Embryonic facial prominence (tissue), 1 donor: ENCODE measurements around the gene NIT2.
A peak's percentile ranks its signal among the peaks of the same experiment; 100 is the strongest.
"Not testable (repeated sequence)": the region's sequence is repeated elsewhere in the genome, so short reads cannot be mapped to it uniquely, and the experiment has no call there.

ENCODE experiments used
- DNase-seq: peaks from one replicate; pipeline ENCODE4 v3.0.0-alpha.2; 2016; ENCODE audit errors: extremely low spot score

The NIT2 gene, protein sequence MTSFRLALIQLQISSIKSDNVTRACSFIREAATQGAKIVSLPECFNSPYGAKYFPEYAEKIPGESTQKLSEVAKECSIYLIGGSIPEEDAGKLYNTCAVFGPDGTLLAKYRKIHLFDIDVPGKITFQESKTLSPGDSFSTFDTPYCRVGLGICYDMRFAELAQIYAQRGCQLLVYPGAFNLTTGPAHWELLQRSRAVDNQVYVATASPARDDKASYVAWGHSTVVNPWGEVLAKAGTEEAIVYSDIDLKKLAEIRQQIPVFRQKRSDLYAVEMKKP

DNA sequence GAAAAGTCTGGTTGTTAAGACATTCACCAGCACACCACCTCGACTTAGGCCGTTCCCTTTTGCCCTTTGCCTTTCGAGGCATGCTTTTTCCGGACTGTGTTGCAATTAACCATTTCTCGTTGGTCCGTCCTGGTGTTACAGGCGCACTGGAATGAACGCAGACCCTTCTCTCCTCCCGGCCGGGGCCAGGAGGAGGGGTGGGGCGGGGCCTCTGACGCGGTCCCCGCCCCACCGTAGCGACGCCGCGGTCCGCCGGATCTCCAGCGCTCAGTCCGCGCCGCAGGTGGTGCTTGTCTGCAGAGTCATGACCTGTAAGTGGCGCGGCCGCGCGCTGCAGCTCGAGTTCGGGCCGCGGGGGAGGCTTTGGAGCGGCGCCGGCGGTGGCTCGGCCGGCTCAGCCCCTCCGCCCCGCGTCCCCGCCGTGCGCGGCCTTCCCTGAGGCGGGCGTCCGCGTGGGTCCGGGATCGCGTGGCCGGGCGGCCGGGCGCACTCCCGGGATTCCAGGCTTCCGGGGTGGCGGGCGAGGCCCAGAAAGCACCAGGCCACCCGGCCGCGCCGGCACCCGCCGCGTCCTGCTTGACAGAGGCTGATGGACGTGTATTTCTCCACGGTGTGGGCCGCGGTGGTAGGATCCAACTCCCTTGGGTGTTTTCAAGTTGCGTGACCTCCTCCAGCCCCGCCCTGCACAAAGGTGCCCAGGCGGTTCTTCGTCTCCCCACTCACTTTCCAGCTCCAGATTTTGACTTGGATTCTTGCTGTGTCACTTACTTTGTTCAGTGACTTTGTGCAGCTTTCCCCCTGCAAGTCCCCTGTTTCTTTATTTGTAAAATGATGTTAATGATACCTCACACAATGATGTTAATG lies at the start of gene NIT2:
TSS of gene NIT2 (plus strand) at position 270 of the 864 bp plus-strand sequence. CDS start at position 305, 35 bp downstream.
- no peak for DNase-seq

DNA sequence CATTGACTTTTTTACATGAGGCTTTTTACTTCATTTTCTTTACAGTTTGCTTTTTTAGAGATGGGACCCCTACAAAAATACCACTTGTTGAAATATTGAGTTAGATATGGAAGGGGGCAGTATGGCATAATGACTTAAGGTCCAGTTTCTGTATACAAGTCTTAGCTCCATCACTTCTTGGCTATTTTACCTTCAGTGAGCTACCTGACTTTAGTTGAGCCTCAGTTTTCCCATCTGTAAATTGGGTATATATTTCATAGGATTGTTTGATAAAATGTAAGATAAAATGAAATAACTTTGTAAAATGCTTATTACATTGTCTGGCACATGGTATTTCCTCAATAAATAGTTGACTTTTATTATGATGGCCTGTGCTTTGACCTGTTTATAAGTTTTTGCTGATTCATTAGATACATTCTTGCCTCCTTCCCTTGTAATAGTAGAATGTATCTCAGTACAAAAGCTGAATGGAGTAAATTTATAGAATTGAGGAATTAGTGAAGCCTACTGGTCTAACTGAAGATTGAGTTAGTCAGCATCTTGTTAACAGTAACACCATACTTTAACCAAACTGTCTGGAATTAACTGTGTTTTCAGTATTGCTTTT lies 46.2 kb upstream of the NIT2 start:
- DNase-seq: no peak

DNA sequence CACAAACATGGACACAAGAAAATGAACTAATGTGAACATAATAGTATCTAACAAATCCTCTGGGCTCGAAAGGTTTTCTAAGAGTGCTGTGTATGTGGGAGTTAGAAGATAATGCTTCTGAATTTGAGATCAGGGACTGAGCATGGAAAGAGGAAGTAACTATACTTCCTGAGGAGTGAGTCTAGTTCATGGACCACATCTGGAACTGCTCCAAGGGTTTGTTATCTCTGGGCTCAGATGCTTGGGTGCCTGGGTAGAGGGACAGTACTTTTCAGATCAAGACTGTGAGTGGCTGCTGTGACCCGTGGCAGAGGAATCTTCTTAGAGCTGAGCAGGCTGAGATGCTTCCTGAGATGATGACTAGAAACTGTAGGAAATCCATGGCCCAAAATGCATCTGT lies 45.2 kb upstream of the NIT2 start:
- DNase-seq: no peak

DNA sequence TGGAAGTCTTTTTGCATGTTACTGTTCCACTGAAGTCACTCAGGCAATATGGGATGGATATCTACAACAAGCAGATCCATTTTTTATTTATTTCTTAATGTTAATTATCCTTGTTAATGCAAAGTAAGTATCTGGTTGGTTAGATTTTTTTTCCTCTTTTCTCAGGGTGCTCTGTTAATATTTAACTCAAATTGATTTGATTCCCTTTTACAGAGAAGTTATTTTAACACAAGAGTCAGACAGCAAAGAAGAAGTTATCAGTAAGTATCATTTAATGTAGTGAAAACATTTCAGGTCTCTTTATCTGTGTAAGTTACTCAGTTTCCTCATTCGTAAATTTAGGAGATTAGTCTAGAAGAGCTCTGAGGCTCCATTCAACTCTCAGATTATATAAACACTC lies 39.5 kb upstream of the NIT2 start:
- no peak for DNase-seq

DNA sequence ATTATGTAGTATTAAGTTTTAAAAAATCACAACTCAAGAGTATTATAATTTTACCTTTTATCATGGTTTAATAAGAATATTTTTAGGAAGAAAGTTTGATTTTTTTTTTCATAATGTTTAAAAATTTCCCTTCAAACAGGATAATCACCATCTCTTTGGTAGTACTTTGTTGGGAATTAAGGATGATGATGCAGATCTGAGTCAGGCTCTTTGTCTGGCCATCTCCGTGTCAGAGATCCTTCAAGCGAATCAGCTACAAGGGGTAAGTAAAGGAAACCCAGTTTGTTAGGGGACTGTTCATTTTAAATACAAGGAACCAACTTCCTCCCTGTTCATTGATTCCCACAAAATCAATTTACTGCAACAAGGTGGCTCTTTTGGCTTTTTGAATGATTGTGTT lies 36.8 kb upstream of the NIT2 start:
- no peak for DNase-seq

DNA sequence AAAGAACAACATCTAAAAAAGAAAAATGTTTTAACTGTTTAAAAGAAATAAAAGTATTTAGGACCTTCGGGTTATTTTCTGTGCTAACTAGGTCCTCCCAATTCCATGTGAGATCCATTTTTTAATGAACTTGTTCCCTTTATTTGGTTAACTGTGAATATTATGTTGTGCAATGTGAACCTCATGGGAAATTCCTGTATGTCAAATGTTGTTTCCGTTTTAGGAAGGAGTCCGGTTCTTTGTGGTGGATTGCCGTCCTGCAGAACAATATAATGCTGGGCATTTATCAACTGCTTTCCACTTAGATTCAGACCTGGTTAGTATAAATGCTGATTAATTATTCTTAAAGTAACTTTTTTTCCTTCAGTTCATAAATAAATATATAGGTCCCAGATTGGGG lies 35.5 kb upstream of the NIT2 start:
- no peak for DNase-seq

DNA sequence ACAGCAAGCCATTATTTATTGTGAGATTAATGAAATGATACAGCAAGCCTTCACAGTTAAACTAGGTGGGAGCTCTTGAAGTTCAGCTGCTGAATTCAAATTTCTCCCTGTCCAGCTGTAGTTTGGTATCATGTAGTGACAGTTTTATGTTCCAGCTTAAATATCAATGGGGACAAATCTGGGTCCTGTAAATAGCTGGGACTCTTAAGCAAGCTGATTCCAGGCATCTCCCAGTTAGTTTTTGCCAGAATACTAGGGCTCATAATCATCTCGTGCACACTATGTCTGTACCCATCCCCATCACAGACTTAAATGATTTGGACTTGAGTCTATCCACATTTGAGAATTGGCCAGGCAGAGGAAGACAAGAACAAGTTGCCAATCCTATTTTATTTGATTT lies 27.9 kb upstream of the NIT2 start:
- no peak for DNase-seq

DNA sequence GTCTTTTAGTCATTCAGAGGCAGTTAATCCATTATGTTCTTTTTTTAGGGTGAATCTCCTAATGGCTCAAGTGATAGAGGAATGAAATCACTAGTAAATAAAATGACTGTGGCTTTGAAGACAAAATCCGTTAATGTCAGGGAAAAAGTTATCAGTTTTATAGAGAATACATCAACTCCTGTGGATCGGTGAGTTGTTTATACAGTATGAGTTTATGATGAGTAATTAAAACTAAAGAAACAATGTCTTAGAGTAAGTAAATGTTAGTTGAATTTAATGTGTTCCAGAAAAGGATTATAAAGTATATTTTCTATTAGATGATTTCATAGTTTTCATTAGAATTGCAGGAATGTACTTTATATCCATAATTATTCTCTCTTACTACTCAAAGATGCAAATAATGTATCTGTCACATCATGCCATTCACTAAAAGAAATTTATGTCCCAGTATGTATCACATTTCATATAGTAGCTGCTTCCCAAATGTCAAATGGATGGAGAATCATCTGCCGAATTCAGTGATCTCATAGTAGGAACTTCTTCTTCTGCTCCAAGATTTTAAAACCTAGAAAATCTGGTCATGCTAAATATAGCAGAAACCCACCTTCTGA lies 24.1 kb upstream of the NIT2 start:
- DNase-seq: no peak

DNA sequence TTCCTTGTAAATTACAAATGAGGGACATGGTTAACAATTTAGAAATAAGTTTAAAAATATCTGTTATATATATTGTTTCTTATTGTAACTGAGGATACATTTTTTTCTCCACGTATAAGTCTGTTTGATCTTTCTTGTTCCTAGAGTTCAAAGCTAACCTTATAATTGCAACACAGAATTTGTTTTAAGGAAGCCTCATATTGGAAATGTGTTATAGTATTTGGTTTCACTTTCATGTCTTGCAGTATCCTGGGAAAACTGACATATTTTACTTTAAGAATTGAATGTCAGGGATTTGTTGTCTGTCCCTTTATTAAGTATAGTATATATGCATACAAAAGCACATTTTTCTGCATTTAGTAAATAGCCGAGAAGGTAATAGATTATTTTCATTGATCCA lies 23.5 kb upstream of the NIT2 start:
- no peak for DNase-seq

DNA sequence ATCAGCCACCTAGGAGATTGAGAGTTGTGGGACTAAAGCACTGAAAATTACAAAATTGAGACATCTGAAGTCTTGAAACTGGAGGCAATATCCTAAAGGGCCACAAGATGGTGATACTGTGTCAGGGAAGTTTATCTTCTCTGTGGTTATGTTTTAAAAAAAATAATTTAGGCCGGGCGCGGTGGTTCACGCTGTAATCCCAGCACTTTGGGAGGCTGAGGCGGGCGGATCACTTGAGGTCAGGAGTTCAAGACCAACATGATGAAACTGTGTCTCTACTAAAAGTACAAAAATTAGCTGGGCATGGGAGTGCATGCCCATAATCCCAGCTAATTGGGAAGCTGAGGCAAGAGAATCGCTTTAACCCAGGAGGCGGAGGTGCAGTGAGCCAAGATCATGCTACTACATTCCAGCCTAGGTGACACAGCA lies 17.9 kb upstream of the NIT2 start:
- DNase-seq: peak; percentile 42

DNA sequence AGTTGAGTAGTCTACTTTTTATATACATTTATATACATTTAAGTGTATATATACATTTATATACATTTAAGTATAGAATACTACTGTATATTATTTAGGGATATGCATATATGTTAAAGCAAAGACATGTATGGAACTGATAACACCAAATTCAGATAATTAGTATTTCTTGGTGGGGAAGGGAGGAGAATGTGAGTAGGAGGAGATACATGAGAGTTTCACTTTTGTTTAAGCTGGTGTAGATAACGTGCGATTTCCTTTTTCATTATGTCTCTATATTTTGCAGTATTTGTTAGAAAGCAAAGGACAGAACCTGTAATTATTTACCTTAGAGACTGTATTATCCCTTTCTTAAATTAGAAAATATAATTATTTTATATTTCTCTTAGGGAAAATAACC lies 16.6 kb upstream of the NIT2 start:
- no peak for DNase-seq

DNA sequence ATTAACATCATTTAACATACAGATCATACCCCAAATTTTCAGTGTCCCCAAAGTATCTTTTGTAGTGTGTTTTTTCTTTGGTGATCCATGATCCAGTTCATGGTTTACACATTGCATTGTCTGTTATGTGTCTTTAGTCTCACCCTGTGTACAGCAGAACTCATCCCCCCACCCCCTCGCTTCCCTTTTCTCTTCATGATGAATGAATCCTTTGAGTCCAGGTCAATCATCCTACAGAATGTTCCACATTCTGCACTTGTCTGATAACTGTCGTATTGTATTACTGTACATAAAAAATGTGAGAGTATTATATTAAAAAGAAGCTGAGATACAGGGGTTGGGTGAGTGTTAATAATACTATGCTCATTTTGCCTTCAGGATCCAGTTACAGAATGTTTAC lies 14.6 kb upstream of the NIT2 start:
- no peak for DNase-seq

DNA sequence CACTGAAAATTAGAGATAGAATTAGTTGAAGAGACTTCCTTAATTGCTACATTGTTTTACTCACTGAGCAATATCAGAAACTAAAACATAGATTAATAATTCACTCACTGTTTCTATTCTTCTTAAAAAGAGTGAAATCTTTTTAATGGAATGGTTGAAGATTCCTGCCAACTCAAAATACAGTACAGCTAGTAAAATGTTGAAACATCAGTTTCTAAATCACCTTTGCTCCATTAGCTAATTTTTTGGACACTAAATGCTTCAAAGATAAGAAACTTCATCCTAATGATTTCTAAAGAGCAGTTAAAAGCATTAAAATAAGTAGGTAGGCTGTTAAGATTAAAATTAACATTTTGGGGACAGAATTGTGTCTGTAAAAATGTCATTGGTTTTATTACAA lies 10.5 kb upstream of the NIT2 start:
- DNase-seq: no peak

DNA sequence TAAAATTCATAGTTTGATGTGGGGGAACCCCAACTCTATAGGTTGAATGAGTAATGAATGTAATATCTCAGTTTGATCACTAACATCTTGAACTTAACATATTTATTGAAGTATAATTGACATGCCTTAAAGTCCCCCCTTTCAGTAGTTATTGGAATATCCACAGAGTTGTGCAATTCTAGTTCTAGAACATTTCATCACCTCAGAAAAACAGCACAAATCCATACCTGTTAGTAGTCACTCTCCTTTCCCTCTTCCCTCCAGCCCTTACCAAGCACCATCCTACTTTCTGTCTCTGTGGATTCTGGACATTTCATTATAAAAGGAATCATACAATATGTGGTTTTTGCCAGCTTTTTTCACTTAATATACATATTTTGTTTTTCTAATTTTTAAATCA lies 8.7 kb upstream of the NIT2 start:
- DNase-seq: no peak

DNA sequence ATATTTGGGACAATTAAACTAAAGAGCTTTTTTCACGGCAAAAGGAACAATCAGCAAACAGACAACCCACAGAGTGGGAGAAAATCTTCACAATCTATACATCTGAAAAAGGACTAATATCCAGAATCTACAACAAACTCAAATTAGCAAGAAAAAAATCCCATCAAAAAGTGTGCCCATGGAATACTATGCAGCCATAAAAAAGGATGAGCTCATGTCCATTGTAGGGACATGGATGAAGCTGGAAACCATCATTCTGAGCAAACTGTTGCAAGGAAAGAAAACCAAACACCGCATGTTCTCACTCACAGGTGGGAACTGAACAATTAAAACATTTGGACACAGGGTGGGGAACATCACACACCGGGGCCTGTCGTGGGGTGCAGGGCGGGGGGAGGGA lies 7.2 kb upstream of the NIT2 start:
- not testable (repeated sequence) for DNase-seq

DNA sequence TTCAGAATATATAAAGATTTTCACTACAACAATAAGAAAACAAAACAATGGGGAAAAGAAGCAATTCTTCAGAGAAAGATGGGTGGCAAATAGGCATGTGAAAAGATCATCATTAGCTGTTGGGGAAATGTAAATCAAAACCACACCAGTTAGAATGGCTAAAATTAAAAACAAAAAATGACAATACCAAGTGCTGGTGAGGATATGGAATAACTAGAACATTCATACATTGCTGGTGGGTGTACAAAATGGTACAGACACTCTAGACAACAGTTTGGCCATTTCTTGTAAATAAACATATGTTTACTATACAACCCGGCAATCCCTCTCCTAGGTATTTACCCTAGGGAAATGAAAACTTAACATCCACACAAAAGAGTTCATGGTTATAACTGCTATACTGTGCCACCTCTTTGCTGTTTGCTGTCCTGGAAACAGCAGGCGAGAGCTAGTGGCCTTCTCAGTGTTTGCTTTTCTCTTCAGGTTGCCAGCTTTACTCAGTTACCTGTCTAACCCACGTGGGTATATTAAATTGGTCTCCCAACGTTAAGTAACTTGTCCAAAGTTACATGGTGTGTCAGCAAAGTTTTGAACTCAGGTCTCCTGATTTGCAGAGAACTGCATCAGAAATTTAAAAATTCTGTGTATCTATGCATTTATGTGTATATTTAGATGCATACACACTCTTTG lies 4.6 kb upstream of the NIT2 start:
- DNase-seq: no peak

DNA sequence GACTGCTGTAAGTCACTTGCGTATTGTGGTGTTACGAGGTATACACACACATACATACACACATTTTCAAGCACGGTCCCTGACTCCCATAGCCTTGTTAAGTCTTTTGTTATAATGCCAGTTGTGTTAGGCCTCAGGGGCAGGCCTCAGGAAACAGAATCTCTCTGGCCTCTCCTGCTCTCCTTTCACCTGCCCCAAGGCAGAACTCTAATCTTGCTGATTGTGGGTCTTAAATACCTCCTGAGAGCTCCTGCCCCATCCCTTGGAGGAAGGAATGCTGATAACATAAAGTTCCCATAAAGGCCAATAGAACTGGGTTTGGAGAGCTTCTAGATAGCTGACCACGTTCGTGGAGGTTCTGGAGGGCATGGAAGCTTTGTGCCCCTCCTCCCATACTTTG lies 3.9 kb upstream of the NIT2 start:
- DNase-seq: no peak

DNA sequence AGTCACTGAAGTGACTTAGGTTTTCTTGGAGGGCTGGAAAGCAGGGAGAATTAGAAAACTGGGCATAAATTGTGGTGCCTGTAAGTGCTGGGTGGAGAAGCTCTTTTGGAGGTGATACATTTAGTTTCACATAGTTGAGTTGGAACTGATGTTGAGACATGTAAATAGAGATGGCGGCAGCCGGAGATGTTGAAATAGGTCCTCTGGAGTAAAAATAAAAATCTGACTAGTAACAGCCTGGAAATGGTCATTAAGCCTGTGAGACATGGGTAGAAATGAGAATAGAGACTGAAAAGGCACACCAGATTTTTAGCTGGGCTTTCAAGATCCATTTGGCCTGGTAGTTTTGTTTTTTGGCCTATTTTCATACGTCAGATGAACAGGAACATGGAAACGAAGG lies 2.9 kb upstream of the NIT2 start:
- DNase-seq: no peak

DNA sequence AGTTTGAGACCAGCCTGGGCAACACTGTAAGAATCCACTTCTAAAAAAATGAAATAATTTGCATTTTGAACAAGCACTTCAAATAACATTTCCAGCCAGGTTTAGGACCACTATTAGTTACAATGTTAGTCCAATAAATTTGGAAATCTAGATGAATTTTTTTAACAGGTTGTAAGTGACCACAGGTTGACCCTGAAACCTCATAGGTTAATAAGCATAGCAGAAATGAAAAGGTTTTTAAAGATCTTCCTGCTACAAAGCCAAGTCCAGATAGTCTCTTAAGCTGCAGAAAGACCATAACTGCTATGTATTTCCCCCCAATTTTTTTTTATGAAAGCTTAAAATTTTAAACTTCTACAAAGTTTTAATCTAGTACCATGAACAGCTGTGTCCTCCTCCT lies 1.5 kb upstream of the NIT2 start:
- no peak for DNase-seq

DNA sequence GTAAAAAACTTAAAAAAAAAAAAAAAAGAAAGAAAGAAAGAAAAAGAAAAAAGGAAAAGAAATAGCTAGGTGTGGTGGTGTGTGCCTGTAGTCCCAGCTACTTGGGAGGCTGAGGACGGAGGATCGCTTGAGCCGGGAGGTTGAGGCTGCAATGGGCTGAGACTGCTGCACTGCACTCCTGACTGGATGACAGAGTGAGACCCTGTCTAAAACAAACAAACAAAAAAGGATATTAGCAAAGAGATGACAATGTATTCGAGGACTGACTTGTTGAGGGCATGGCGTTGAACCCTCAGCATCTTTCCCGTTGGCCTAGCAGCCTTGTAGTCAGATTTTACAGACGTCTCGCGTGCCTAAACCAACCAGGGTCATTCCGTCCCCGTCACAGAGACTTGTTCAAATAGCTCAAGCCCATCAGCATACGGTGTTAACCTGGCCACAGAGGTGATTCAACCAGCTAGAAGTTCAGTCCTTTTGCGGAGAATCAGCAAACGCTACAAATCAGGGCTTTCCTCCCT lies 528 bp upstream of the NIT2 start:
- no peak for DNase-seq

DNA sequence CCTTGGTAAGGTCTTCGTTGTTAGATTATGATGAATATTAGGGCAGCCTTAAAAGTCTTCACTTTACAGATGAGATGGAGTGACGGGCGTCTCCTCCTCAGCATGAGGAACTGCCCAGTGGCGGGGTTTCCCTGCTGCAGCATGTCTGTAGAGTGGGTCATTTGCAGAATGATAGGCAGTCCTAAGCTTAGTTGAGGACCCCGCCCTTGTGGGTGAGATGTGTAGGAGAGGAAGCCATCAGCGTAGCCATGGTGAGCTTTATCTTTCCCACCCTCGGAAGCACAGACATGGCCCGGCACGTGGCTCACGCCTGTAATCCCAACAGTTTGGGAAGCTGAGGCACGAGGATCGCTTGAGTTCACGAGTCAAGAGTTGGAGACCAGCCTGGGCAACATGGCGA lies 877 bp downstream of the NIT2 start:
- DNase-seq: no peak

DNA sequence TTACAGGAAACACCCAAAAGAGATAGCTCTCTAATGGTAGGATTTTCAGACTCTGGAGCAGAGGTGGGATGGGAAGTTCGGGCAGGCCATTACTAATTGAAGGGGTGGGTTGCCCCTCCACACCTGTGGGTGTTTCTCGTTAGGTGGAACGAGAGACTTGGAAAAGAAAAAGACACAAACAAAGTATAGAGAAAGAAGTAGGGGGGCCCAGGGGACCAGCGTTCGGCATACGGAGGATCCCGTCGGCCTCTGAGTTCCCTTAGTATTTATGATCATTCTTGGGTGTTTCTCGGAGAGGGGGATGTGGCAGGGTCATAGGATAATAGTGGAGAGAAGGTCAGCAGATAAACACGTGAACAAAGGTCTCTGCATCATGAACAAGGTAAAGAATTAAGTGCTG lies 1.7 kb downstream of the NIT2 start:
- DNase-seq: not testable (repeated sequence)
